Endothelial cell (in vitro differentiated cells): Measurements from ENCODE around the gene MARK2. TPM values are rescaled to one million over a fixed set of nuclear protein-coding genes. Genes with fewer than 3 reads are reported as not detected.

ENCODE experiments used
- DNase-seq: peaks from one replicate; pipeline ENCODE4 v3.0.0; 2021; ENCODE audit warnings: low spot score
- H3K27ac Mint-ChIP-seq: one replicate; pipeline ENCODE4 v1.8.0; 2021; ENCODE audit warnings: mixed read lengths, inconsistent platforms; ENCODE audit not compliant: unreplicated experiment
- H3K27me3 Mint-ChIP-seq: one replicate; pipeline ENCODE4 v1.8.0; 2021; ENCODE audit warnings: mild to moderate bottlenecking, moderate library complexity, mixed read lengths, inconsistent platforms; ENCODE audit not compliant: unreplicated experiment
- H3K36me3 Mint-ChIP-seq: one replicate; pipeline ENCODE4 v1.8.0; 2021; ENCODE audit warnings: mild to moderate bottlenecking, low read depth, mixed read lengths, inconsistent platforms; ENCODE audit not compliant: unreplicated experiment
- H3K4me1 Mint-ChIP-seq: one replicate; pipeline ENCODE4 v1.8.0; 2021; ENCODE audit warnings: mild to moderate bottlenecking, mixed read lengths, inconsistent platforms; ENCODE audit not compliant: unreplicated experiment
- H3K4me3 Mint-ChIP-seq: one replicate; pipeline ENCODE4 v1.8.0; 2021; ENCODE audit warnings: mild to moderate bottlenecking, mixed read lengths, inconsistent platforms; ENCODE audit not compliant: unreplicated experiment
- H3K9me3 Mint-ChIP-seq: one replicate; pipeline ENCODE4 v1.8.0; 2021; ENCODE audit warnings: mixed read lengths, inconsistent platforms; ENCODE audit not compliant: unreplicated experiment
- total RNA-seq: library from RNA; stranded (reverse); fragmentation: NEBNext Ultra II Directional; extraction: Animal tissue kit (Norgen Biotek cat#: 25700); gene quantifications from one replicate; pipeline ENCODE4 v1.2.1, GENCODE V29; 2021; ENCODE audit not compliant: unreplicated experiment
- TF ChIP-seq, protein P1 (sequence below): fragments of 200-600 bp; sonication (generic); IDR thresholded peaks from one replicate; pipeline ENCODE4 v1.5.0; 2021; ENCODE audit warnings: antibody characterized with exemption; ENCODE audit not compliant: unreplicated experiment

The MARK2 gene
- total RNA-seq, 1 donor from 2014 or later, result 42.6 TPM

DNA sequence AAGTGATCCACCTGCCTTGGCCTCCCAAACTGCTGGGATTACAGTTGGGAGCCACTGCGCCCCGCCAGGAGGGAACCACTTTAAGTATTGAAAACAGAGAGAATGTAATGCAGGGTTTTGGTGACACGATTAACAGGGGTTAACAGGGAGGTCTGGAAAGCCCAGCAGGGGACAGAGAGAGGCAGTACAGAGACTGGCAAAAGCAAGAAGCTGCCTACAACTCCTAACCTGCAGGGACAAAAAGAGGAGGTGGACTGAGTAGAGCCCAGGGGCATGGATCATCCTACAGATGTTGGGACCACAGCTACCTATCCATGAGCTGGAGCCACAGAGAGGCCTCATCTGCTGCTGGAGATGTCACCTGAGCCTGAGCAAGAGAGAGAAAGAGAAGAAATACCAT lies 27.4 kb upstream of the MARK2 start:
- Mint-ChIP-seq H3K4me3 (no peak overlapping the region), H3K27me3 (peaks cover 3% of the 10 kb centered on the region), H3K4me1 (peaks cover 19% of the 10 kb centered on the region), H3K9me3 (no peaks in the 10 kb centered on the region), H3K27ac (no peak overlapping the region), H3K36me3 (peaks cover 8% of the 10 kb centered on the region)
- TF ChIP-seq, protein P1, sequence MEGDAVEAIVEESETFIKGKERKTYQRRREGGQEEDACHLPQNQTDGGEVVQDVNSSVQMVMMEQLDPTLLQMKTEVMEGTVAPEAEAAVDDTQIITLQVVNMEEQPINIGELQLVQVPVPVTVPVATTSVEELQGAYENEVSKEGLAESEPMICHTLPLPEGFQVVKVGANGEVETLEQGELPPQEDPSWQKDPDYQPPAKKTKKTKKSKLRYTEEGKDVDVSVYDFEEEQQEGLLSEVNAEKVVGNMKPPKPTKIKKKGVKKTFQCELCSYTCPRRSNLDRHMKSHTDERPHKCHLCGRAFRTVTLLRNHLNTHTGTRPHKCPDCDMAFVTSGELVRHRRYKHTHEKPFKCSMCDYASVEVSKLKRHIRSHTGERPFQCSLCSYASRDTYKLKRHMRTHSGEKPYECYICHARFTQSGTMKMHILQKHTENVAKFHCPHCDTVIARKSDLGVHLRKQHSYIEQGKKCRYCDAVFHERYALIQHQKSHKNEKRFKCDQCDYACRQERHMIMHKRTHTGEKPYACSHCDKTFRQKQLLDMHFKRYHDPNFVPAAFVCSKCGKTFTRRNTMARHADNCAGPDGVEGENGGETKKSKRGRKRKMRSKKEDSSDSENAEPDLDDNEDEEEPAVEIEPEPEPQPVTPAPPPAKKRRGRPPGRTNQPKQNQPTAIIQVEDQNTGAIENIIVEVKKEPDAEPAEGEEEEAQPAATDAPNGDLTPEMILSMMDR, result no peak
- no peak for DNase-seq

DNA sequence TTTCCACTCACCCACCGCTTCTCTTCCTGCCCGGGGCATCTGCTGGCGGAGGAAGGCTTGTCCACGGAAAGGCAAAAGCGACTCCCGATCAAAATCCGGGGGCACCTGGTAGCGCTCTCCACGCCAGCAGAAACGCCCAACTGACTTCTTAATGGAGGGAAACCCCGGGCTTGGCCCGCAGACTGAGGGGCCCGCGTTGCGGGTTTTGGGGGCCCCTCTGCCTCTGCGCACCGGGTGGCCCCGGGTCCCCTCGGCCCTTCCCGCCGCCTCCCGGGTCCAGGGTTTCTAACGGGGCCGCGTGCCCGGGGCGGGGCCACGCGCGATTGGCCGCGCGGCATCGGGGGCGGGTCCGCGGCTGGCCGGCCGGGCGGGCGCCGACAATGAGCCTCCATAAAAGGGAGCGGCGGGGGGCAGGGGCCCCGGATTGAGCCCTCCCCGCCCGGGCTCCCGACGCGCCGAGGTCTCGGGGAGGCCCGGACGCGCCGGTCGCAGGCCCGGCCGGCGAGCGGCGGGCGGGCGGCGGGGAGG lies 25.8 kb upstream of the MARK2 start, which contains the start of gene SPINDOC:
Gene SPINDOC, plus strand, starts transcription at position 422 of the 528 bp plus-strand sequence. CDS start 231 bp downstream, outside the sequence.
- H3K4me3 Mint-ChIP-seq, result peak within 1 kb of the TSS; percentile 92
- H3K4me1 Mint-ChIP-seq, result peaks cover 23% of the 10 kb centered on the region
- H3K36me3 Mint-ChIP-seq, result peaks cover 12% of the 10 kb centered on the region
- peak within 1 kb of the TSS; percentile 36 for H3K27ac Mint-ChIP-seq
- TF ChIP-seq, protein P1, result no peak
- no peaks in the 10 kb centered on the region for H3K9me3 Mint-ChIP-seq
- peak; percentile 77 for DNase-seq
- peaks cover 6% of the 10 kb centered on the region for H3K27me3 Mint-ChIP-seq

DNA sequence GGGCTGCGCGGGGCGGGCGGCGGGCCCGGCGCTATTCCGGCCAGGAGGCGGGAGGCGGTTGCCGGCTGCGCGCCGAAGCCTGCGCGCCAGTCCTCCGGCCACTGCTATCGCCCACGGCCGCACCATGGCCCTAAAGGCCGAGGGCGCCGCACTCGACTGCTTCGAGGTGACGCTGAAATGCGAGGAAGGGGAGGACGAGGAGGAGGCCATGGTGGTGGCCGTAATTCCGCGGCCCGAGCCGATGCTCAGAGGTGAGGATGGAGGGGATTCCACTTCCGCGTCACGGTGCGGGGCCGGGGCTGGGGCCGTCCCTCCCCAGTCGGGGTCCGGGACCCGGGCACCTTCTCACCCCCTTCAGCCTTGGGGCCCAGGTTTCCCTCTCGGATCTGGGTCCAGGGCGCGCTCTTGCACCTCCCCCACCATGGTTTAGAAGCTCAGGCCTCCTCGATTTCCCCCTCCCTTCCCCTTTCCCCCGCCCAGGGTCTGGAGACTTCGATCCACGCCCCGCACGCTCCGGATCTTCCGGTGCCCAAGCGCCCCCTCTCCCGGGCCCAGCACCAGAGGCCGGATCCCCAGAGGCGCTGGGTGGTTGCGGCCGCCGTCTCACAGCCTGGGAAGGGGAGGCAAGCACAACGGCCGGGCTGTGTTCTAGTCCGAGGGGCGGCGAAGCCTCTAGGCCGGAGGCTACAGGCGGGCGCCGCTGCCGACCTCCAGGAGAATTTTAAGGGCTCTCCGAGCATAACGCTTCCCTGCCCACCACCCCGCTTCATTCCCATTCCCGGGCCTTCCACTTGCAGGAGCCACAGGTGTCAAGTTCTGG lies 25.1 kb upstream of the MARK2 start:
- Mint-ChIP-seq H3K36me3 (peaks cover 16% of the 10 kb centered on the region), H3K27ac (peak overlapping the region; percentile 36), H3K4me1 (peaks cover 23% of the 10 kb centered on the region), H3K4me3 (peak overlapping the region; percentile 92), H3K9me3 (no peaks in the 10 kb centered on the region), H3K27me3 (peaks cover 6% of the 10 kb centered on the region)
- peak; percentile 57 for DNase-seq
- TF ChIP-seq, protein P1, result no peak

DNA sequence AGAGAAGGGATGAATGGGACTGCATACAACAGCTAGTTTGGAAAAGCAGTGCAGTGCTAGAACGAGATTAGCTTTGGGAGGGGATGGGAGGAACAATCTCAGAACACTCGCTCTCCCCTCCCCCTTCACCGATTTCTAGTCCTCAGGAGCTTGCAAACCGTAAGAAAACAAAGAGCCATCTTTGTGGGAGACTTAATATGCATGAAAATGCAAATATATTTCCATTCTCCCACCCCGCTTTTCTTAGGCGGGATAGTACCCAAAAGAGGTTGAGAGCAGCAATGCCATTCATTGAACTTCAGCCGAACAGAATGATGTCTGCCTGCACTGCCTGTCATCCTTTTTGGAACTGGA lies 24.6 kb upstream of the MARK2 start:
- no peak for DNase-seq
- Mint-ChIP-seq H3K9me3 (no peaks in the 10 kb centered on the region), H3K4me3 (peak overlapping the region; percentile 92), H3K4me1 (peaks cover 23% of the 10 kb centered on the region), H3K36me3 (peaks cover 16% of the 10 kb centered on the region), H3K27ac (peak overlapping the region; percentile 36), H3K27me3 (peaks cover 6% of the 10 kb centered on the region)
- TF ChIP-seq, protein P1, result no peak

DNA sequence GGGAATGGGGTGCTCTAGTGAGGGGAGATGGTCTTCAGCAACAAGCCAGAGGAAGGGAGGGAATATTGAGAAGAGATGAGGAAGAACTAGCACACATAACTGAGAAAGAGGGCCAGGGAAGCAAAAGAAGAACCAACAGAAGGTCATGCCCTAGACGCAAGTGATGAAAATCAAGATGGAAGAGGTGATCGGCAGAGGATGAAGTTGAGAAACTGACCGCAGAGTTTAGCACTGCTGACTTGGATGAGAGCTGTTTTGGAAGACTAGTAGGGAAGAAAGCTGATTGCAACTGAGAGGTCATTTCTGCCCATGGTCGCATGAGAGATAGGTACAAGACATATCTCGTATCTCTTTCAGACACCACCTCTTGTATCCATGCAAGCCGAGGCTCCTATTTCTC lies 22.7 kb upstream of the MARK2 start:
- H3K4me1 Mint-ChIP-seq, result peaks cover 23% of the 10 kb centered on the region
- peaks cover 8% of the 10 kb centered on the region for H3K27me3 Mint-ChIP-seq
- peak overlapping the region; percentile 10 for H3K4me3 Mint-ChIP-seq
- no peak overlapping the region for H3K27ac Mint-ChIP-seq
- H3K36me3 Mint-ChIP-seq, result peaks cover 22% of the 10 kb centered on the region
- TF ChIP-seq, protein P1, result no peak
- H3K9me3 Mint-ChIP-seq, result no peaks in the 10 kb centered on the region
- DNase-seq, result no peak
